Measurements from ENCODE around the gene DDAH1.

The DDAH1 gene

DNA sequence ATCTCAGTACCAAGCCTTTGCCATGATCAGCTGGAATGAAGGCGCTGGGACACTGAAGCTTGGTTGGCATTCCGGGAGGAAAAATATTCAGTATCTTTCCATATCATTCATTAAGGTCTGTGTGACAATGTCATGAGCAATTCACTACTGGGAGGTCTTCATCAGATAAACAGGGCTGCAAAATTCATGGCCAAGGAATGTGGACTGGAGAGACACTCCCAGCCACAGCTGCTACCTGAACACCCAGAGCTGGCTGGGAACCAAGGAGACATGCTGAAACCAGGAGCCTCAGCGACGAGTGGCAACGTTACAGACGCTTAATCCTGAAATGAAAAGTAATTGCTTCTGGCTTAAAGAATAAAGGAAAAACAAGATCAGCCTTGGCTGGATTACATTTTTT lies 30.6 kb upstream of the DDAH1 start:
- peak; percentile 14 for DNase-seq (ENCODE audit: insufficient read length, low spot score)
- FAIRE-seq = no peak
- TF ChIP-seq CTCF (IDR thresholded peaks at IDR 0.05; ENCODE audit: insufficient read depth, missing control alignments) = no peak

- DNase-seq (ENCODE audit: insufficient read length, low spot score) = no peak
- TF ChIP-seq CTCF (IDR thresholded peaks at IDR 0.05; ENCODE audit: insufficient read depth, missing control alignments) = peak; percentile 16
- no peak for FAIRE-seq
Observed at GRCh38 chr1:85494904-85495266, 29.9 kb upstream of the DDAH1 start.

DNA sequence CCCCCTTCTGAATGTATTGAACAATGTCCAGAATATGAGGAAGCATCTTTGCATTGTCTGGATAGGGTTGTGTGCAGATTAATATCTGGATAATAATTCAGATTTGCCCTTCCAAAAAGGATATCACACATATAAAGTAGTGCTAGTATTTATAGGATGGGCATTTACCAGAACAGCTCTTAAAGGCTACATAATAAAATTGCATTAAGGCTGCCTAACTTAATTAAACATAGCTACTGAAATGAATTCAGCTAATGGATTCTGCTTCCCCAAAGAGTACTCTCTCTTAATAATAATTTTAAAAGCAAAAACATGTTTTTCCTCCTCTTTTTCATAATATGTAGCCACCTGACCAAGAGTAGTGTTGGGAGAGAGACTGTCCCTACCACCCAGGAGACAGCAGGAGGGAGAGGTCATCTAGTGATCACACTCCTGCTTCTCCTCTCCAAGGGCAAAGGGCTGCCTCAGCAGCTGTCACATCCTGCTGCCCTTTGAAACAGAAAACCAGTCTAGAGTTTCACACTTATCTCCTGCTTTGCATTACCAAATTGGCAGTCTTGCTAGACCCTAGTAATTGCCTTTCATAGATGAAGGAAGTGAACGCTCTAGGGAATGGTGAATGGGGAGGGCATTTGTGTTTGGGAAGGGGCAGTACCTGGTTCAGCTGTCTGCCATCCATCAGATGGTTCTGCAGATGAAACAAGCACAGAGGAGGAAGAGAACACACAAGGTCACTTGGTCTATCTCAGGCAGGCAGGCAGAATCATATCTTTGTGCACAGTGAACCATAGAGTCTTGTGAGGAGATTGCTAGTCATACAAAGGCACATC lies 29.3 kb upstream of the DDAH1 start:
- FAIRE-seq = no peak
- no peak for DNase-seq (ENCODE audit: insufficient read length, low spot score)
- TF ChIP-seq CTCF (IDR thresholded peaks at IDR 0.05; ENCODE audit: insufficient read depth, missing control alignments) = no peak

DNA sequence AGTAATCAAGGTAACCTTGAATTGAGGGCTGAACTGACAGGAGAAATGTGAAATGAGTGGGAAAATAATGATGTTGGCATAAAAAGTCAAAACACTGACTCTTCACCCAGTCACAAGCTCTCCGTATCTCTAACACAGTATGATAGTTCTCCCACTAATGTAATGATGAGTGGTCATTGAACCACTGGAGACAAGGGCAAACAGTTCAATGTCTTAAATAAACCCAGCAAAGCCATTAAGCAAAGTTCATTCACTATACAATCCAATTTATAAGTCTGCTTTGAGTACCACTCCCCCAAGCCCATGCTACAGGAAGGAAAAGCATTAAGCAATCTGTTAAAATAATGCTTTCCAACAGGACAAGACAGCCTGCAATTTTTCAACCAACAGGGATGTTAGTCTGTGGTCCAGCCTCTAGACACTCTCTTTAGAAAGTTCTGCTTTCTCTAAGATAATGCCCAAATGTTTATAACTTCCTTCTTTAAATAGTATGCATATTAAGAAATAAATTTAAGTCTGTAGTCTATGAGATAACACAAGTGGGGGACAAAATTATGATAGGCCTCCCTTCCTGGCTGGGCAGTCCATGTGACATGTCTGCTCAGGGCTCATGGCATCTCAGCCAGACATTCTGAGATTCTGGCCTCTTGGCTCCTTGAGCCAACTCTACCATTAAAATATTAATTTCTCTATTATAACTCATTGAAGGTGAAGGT lies 25.5 kb upstream of the DDAH1 start:
- no peak for TF ChIP-seq CTCF (IDR thresholded peaks at IDR 0.05; ENCODE audit: insufficient read depth, missing control alignments)
- no peak for FAIRE-seq
- DNase-seq (ENCODE audit: insufficient read length, low spot score) = no peak

GRCh38 chr1:85488126-85488525 lies 23.2 kb upstream of the DDAH1 start:
- FAIRE-seq (no peak), DNase-seq (ENCODE audit: insufficient read length, low spot score) (no peak)
- TF ChIP-seq CTCF (IDR thresholded peaks at IDR 0.05; ENCODE audit: insufficient read depth, missing control alignments) = no peak

DNA sequence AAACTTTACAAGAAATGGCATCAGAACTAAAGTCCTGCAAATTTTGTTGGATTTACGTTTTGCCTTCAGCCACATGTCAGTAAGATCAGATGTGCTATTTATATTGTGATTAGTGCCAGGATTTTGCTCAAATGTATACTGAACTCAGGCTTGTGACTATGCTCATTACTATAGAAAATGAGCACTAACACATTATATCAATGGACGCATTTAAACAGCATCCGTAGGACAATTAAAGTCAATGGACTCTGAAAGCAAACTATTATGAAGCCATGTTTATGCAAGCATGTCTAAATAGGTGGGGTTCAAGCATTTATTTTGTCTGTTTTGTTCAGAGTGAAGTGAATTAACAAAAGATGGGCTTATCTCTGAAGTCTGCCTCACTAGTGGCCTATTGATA lies 20.6 kb upstream of the DDAH1 start:
- FAIRE-seq (no peak), DNase-seq (ENCODE audit: insufficient read length, low spot score) (no peak)
- no peak for TF ChIP-seq CTCF (IDR thresholded peaks at IDR 0.05; ENCODE audit: insufficient read depth, missing control alignments)

- TF ChIP-seq CTCF (IDR thresholded peaks at IDR 0.05; ENCODE audit: insufficient read depth, missing control alignments) = no peak
- FAIRE-seq = no peak
- no peak for DNase-seq (ENCODE audit: insufficient read length, low spot score)
Observed at GRCh38 chr1:85484716-85485115, 19.8 kb upstream of the DDAH1 start.

Data from D721Med (cell line).